MM.1S (cell line): ENCODE data around the gene DUSP7.

Experiments used
- CTCF ChIP-seq: fragments of 300-600 bp; sonication (generic); IDR thresholded peaks from 2 replicates; pipeline ENCODE4 v1.5.1; 2016; ENCODE audit warnings: antibody characterized with exemption, low read length, mixed read lengths
- EZH2 ChIP-seq: fragments of 300-600 bp; sonication (generic); optimal IDR thresholded peaks from 2 replicates; pipeline ENCODE3; 2017; ENCODE audit warnings: low read depth, mild to moderate bottlenecking, antibody characterized with exemption, low read length, mixed read lengths

- peak; percentile 34; the same call in 1 of the 2 replicates for TF ChIP-seq CTCF
- TF ChIP-seq EZH2 = no peak
These were observed 1.5 kb downstream of the DUSP7 start for GRCh38 chr3:52054661-52055511.
